HG03571 (cell line): ENCODE measurements around the gene FADS3.
A peak's percentile ranks its signal among the peaks of the same experiment; 100 is the strongest.
"Not testable (repeated sequence)": the region's sequence is repeated elsewhere in the genome, so short reads cannot be mapped to it uniquely, and the experiment has no call there.

ENCODE experiments used
- ATAC-seq: cut with Tn5 transposase; IDR thresholded peaks from one replicate; pipeline ENCODE4 v1.9.1; 2021; ENCODE audit not compliant: unreplicated experiment

The FADS3 gene

DNA sequence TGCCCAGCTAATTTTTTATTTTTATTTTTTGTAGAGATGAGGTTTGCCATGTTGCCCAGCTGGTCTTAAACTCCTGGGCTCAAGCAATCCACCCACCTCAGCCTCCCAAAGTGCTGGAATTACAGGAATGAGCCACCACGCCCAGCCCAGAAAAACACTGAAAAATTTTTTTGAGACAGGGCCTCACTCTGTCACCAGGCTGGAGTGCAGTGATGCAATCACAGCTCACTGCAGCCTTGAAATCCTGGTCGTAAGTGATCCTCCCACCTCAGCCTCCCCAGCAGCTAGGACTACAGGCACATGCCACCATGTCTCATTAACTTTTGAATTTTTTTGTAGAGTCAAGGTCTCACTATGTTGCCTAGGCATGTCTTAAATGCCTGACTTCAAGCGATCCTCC is 9.1 kb downstream of the FADS3 start:
- not testable (repeated sequence) for ATAC-seq

DNA sequence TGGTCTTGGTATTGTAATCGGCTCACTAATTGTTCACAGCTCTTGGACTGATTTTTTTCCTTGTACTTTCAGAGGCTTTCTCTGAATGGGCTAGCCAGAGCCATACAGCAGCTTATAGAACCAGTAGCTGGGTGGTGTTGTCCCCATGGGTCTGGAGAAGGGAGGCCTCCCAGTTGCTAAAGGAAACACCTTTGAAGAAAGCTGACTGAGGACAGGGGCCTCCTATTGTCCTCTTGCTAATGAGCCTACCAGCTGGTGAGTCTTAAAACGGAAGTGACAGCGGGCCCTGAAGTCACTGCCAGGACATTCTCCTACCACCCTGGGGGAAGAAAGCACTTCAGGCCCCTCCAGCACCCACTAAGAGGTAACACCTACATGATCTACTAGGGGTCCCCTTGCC is 9.9 kb downstream of the FADS3 start:
- ATAC-seq, result no peak

DNA sequence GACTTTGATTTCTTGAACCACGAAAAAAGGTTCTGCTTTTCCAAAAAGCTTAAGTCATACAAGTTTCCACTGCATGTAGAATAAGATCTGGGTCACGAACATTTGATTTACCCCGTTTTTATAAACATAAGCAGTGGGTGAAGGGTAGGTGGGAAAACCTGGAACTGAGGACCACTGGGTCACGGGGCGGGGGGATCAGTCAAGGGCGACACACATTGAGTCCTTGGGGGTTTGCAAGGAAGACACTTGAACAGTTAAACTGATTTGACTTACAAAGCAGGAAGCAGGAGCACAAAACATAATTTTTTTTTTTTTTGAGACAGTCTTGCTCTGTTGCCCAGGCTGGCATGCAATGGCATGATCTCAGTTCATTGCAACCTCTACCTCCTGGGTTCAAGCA is 10.9 kb downstream of the FADS3 start:
- ATAC-seq, result no peak

DNA sequence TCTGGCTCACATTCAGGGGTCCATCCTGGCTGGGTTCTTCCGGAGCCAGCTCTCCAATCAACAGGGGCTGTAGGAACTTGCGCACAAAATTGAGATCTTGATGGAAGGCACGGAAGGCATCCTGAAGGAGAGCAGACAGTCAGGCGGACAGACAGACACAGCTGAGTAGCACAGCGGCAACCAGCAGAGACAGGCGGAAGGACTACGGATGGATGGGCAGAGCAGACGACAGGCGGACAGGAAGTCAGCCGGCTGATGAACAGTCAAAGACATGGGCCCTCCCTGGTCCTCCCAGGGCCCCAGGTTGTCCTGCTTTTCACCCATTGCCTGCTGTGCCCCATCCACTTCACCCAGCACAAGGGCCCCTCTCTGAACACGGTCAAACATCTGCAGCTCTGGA is 11.3 kb downstream of the FADS3 start:
- peak; percentile 54 for ATAC-seq

DNA sequence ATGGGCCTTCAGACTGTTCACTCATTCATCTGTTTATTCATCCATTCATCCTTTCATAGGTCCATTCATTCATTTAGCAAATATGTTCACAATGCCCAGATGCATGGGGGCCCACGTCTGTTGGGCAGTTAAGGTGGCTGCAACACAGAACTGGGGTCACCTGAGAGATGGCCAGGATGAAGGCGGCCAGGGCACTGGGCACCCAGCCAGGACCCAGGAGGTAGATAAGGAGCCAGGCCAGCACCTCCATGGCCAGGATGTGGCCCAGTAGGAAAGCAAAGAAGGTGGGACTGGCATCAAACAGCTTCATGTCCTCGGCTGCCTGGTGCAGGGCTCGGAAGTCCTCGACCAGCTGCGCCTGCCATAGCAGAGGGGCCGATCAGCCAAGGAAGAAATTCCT is 12.2 kb downstream of the FADS3 start:
- no peak for ATAC-seq

DNA sequence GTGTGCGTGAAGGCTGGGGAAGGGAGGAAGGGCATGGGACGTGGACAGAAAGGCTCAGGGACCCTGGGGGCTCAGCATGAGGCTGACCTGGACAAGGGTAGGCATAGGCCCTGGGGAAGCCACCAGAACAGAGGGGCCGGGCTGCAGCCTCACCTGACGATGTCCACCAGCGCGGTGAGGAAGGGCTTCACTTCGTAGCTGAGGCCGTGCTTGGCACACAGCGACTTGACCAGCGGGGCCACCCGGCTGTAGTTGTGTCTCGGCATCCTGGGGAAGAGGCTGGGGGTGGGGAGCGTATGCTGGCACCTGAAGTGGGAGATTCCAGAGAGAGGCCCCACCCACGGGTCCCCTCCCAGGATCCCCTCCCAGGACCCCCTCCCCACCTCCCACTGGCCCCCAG is 15.6 kb downstream of the FADS3 start:
- no peak for ATAC-seq

DNA sequence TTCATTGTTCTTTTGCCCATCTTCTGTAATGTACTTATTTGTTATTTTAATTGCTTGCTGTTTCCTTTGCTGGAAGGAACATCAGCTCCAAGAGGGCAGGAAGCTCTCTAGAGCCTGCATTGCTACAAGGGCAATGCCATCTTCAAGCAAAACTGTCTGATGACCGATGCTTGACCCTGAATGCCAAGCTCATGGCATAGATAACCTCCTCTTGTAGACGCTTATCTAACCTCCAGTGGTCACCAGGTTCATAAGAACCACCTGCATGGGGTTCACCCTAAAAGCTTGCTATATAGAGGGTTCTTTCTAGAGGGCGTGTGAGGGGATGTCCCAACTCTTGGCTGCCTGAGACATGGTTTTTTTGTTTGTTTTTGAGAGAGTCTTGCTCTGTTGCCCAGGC is 16.5 kb downstream of the FADS3 start:
- no peak for ATAC-seq

DNA sequence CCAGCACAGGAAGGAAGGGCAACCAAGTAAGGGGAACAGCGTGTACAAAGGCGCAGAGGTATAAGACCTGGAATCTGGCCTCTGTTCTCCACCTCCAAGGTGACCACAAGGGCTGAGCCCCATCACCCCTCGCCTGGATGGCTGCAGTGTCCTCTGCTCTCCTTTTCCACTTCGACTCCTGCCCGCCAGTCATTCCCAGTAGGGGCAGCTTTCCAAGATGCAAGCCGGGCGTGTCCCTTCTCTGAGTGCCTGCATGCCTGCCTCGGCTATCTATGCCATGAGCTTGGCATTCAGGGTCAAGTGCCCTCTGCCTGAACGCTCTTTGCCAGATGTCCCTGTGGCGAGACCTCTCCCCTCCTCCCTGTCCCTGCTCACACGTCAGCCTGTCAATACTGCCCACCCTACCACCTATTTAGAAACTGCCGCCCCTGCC is 17.0 kb downstream of the FADS3 start:
- ATAC-seq, result no peak

DNA sequence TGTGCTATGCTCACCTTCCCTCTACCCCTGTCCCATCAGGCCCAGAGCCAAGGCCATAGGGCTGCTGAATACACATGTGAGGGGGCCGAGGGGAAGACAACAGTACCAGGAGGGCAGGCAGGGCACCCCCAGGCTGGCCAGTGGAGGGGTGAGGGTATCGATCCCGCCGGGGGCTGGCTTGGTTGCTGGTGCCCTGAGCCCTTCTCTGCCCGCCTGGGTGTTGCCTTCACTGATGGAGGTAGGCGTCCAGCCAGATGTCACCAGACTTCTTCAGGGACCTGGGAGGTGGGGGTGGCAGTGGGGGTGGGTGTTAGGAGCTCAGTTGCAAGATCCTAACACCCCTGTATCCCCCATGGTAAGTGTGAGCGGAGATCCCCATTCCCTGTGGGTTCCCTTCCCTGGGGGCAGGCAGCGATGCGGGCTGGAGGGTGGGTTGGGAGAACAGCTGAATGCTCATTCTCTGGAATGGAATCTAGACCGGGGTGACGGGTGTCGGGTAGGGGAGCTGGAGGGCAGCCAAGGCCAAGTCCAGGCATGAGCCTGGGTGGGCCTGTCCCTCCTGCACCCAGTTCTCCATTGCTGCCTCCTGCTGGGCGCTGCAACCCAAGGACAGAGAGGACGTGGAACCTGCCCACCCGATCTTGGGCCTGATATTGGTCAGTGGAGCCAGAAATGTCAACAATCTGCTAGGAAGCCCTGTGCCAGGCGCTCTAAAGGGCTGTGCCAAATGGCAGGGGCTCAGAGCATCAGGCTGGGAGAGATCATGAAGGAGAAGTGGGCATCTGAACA is 17.6 kb downstream of the FADS3 start:
- no peak for ATAC-seq

DNA sequence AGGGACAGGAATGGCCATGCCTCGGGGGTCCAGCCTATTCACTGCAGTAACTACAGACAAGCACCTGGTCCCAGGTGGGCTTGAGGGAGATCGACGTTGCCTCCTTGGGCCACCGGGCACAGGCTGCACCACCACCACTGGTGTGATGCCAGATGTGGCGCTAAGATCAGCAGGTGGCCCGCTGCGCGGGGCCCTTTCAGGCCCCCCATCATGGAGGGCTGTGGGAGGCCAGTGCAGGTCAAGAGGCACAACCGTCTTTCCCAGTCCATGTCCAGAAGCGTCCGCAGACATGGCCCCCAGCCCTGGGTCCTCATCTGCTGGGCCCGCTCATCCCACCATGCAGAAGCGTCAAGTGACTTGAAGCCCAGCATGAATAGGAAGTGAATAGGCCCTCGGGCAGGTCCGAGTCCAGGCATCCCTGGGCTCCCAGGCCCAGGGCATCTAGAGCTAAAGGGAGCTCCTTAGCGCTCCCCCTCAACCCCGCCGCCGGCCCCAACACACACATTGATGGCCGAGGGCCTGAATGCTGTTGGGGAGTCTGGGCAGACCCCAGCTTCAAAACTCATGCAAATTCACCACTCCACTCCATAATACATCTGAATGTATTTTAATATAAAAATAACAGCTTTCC is 18.3 kb downstream of the FADS3 start:
- ATAC-seq, result no peak

DNA sequence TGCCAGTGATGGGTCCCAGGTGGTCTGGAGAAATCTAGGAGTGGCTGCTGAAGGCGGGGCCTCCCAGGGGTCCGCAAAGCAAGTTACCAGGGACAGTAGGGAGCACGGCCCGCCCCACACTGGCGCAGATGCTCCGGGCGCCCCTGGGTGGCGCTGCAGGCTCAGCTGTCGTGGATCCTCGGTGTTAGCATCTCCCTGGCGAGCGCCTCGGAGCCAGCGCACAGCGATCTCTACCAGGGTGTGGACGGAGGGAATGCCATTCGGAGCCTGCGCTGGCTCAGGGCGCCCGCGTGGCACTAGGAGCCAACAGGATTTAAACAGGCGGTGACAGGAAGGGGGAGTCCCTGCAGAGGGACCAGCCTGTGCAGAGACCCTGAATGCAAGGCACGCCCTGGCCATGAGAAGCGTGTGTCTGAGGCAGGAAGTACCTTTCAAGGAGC is 20.2 kb downstream of the FADS3 start:
- peak; percentile 60 for ATAC-seq

DNA sequence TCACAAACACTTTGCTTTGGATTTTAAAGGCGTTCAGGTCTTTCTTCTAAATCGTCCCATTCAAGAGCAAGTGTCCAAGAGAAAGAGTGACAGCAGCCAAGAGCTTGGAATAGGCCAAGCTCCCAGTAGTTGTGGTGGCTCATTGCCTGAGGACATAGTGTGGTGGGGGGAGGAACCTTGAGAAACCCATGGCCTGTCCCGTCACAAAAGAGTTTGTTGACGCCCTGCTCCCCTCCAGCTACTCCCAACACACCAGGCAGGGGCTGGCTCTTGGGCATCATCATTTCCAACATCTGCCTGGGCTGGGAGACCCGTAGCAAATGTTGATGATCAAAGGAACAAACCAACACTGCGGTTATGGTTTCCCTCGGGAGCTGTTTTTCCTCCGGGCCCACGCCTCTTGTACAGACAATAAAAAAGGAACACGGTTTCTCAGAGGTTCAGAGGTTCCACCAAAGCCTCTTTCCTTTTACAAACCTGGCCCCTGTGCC is 20.8 kb downstream of the FADS3 start:
- no peak for ATAC-seq

DNA sequence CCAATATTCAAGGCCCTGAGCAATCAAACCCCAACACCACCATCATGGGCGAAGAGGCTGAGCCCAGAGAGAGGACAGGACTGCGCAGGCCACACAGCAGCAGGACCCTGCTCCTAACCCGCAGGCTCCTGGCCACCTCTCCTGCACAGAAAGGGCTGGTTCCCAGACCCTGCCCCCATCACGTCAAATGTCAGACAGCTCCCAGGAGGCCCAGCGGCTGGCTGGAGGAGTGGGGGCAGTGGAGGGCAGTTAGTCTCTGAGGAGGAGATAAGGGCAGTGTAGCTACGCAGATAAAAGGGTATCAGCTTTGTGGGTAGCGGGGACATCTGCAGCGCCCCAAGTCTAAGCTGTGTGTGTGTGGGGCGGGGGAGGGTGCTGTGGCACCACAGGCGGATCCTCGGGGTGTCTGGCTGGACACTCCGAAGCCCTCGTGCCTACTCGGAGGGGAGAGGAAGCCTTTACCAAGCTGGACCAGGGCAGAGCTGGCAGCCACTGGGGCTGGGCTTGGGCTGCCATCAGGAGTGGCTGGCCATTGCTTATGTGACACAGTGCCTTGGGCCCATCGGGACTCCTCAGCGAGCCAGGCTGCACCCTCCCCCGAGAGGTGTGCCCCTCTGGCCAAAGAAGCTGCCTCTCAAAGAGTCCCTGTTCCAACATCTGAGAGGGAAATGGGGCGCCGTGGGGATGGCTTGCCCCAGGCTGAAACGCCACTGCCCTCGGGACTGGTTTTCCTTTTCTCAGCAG is 21.5 kb downstream of the FADS3 start:
- ATAC-seq, result no peak

DNA sequence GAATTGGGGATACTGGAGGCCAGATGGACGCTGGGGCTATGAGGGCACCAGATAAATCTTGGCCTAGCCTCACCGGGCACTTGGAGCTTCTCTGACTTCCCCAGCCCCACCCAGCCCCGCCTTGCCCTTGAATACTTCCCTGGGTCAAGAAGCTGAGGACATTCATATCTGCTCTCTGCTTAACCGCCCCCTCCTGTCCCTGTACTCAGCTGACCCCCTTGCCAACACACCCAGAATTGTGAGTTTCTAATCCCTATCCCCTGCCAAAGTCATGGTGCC is 22.0 kb downstream of the FADS3 start:
- ATAC-seq, result no peak

DNA sequence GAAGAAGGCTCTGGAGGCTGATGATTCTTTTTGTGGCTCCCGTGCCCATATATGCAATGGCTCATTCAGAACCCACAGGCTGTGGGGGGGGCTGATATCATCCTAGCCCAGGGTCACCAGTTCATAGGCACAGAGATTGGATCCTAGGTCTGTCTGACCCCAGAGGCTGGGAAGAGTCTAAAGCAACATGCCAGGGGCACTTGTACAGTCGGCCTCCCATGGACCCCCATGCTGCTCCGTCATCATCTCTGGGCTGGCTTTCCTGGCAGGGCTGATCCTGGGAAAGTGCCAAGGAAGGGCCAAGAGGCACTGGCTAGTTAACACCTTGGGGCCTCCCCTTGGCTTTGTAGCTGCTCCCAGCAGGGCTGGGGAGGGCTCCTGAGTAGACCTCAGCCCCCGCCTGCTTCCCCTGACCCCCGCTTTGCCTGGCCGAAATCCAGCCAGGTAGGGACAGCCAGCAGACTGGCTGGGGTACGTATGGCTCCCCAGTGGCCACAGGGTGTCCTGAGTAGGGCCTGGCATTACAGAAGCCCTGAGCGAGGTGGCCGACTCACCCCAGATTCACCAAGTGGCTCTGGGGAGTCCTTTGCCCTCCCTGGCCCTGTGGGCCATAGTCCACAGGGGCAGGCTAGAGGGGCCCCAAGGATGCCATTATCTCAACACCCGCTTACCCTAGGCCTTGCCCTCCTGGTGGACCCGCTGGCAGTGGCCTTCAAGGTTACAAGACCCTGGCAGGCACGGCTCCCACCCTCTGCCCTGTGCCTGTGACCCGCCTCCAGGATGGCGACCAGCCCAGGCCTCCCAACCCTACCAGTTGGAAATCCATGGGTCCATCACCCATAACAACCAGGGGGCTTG is 22.5 kb downstream of the FADS3 start:
- ATAC-seq, result no peak

DNA sequence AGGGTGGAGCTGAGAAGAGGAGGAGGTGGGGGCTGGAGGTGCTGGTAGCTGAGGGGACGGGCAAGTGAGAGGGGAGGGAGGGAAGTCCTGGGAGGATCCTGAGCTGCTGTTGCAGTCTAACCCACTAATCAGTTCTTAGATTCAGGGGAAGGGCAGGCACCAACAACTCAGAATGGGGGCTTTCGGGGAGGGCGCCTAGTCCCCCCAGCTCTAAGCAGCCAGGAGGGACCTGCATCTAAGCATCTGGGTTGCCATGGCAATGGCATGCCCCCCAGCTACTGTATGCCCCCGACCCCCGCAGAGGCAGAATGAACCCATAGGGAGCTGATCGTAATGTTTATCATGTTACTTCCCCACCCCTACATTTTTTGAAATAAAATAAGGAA is 24.4 kb downstream of the FADS3 start:
- ATAC-seq, result no peak

DNA sequence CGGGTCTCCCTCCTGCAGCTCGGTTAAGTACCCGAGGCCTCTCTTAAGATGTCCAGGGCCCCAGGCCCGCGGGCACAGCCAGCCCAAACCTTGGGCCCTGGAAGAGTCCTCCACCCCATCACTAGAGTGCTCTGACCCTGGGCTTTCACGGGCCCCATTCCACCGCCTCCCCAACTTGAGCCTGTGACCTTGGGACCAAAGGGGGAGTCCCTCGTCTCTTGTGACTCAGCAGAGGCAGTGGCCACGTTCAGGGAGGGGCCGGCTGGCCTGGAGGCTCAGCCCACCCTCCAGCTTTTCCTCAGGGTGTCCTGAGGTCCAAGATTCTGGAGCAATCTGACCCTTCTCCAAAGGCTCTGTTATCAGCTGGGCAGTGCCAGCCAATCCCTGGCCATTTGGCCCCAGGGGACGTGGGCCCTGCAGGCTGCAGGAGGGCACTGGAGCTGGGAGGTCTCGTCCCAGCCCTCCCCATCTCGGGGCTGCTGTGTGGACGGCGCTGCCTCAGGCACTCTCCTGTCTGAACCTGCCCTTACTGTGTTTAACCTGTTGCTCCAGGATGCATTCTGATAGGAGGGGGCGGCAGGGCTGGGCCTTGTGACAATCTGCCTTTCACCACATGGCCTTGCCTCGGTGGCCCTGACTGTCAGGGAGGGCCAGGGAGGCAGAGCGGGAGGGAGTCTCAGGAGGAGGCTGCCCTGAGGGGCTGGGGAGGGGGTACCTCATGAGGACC is 25.0 kb downstream of the FADS3 start:
- ATAC-seq, result no peak

DNA sequence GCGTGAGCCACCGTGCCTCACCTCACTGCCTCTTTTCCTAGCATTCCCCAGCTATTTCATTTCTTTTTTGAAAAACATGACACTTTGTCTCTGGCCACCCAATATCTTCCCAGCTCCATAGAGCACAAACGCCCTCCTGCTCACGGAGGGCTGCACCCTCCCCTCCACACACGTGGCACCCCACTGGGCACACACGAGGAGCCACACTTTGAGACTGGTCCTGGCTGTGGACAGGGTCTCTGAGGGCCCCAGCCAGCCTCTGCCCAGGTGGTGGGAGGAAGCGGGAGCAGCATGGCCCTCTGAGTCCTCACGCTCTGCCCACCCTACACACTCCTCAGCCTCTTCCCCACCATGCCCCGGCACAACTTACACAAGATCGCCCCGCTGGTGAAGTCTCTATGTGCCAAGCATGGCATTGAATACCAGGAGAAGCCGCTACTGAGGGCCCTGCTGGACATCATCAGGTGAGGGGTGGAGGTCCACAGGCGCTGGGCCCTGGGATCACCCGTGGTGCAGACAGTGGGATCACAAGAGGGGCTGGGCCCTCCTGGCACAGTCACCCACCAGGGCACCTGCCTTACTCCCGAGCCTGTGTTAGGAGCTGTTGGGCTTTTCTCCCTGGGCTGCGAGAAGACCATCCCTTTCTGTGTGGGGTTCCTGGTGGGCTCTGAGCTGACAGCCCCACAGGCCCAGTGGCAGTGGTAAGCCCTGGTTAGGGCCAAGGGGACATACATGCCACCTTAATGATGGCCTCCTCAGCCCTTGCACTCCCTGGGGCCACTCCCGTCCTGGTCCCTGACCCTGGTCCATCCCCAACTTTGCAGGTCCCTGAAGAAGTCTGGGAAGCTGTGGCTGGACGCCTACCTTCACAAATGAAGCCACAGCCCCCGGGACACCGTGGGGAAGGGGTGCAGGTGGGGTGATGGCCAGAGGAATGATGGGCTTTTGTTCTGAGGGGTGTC is 26.2 kb downstream of the FADS3 start:
- no peak for ATAC-seq

DNA sequence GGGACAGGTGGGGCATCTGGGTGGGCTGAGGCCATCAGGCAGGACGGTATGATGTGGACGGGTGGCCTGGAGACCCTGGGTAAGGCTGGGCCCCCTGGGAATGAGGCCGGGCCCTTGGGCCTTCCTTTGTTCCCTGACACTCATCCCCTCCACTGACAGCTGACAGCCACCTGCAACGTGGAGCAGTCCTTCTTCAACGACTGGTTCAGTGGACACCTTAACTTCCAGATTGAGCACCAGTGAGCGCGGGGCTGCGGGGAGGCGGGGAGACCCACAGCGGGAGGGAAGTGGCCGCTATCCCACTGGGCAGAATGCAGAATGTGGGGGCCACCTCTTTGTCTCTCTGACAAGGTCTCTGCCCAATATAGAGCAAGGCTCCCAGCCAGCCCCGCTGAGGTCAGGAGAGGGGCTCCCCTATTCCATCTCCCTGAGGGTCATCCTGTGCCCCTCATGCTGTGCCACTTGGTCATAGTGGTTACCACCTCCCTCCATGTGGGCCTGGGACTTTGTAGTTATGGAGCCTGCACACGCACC is 27.7 kb downstream of the FADS3 start:
- ATAC-seq, result no peak
